ENCODE data around the gene SMYD3.

DNA sequence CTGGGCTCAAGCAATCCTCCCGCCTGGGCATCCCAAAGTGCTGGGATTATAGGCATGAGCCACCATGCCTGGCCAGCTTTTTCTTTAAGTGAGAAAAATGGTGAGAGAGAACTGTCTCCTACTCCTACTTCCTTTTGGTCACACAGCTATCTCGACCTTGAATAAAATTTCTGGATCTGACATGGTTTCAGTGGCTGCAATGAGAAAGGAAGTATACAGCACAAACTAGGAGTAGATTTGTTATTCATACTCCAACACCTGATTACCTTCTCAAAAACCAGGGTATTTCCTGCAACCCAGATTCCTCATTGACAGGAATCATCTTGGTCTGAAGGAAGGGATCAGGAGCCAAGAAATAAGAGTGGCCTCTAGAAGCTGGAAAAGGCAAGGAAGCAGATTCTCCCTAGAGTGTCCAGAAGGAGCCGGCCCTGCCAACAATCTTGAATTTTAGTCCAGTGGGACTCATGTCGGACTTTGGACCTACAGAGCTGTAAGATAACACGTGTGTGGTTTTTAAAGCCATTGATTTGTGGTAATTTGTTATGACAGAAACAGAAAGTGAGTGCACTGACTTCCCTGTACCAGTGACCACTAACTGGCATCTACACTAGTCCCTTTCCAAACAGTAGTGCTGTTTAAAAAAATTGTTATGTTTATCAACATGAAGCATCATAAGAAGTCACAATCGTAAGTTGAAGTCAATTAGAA is 516.6 kb downstream of the SMYD3 start:
- no peak for TF ChIP-seq EP300 (IDR thresholded peaks at IDR 0.05)
- TF ChIP-seq, protein P1, sequence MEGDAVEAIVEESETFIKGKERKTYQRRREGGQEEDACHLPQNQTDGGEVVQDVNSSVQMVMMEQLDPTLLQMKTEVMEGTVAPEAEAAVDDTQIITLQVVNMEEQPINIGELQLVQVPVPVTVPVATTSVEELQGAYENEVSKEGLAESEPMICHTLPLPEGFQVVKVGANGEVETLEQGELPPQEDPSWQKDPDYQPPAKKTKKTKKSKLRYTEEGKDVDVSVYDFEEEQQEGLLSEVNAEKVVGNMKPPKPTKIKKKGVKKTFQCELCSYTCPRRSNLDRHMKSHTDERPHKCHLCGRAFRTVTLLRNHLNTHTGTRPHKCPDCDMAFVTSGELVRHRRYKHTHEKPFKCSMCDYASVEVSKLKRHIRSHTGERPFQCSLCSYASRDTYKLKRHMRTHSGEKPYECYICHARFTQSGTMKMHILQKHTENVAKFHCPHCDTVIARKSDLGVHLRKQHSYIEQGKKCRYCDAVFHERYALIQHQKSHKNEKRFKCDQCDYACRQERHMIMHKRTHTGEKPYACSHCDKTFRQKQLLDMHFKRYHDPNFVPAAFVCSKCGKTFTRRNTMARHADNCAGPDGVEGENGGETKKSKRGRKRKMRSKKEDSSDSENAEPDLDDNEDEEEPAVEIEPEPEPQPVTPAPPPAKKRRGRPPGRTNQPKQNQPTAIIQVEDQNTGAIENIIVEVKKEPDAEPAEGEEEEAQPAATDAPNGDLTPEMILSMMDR (IDR thresholded peaks at IDR 0.05), result no peak
- TF ChIP-seq POLR2A (IDR thresholded peaks at IDR 0.05), result no peak
